ENCODE data around the gene ITPA.

DNA sequence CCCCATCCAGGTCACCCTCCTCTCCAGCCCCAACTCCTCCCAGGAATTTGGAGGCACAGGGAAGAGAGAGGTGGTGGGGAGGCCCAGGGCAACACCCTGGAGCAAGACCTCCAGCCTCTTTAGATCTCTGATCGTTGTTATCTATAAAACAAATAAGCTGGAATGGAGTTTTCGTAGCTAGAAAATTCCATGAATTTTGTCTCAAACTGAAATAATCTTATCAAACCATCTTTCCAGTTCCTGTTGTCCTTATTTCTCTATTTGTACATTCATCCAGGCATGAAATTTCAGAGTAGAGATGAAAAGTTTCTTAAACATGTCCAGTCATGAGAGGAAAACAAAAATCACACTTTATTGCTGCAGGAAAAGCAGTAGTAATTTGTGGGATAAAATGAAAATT is 35.9 kb downstream of the ITPA start:
- TF ChIP-seq, protein P1, sequence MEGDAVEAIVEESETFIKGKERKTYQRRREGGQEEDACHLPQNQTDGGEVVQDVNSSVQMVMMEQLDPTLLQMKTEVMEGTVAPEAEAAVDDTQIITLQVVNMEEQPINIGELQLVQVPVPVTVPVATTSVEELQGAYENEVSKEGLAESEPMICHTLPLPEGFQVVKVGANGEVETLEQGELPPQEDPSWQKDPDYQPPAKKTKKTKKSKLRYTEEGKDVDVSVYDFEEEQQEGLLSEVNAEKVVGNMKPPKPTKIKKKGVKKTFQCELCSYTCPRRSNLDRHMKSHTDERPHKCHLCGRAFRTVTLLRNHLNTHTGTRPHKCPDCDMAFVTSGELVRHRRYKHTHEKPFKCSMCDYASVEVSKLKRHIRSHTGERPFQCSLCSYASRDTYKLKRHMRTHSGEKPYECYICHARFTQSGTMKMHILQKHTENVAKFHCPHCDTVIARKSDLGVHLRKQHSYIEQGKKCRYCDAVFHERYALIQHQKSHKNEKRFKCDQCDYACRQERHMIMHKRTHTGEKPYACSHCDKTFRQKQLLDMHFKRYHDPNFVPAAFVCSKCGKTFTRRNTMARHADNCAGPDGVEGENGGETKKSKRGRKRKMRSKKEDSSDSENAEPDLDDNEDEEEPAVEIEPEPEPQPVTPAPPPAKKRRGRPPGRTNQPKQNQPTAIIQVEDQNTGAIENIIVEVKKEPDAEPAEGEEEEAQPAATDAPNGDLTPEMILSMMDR (IDR thresholded peaks at IDR 0.05) = no peak
- TF ChIP-seq POLR2A (IDR thresholded peaks at IDR 0.05) = no peak
